Measurements from ENCODE around the gene TMPRSS6. TPM values are rescaled to one million over a fixed set of nuclear protein-coding genes. Genes with fewer than 3 reads are reported as not detected.

The TMPRSS6 gene
- total RNA-seq, 4 donors from 2014 or later: not detected

DNA sequence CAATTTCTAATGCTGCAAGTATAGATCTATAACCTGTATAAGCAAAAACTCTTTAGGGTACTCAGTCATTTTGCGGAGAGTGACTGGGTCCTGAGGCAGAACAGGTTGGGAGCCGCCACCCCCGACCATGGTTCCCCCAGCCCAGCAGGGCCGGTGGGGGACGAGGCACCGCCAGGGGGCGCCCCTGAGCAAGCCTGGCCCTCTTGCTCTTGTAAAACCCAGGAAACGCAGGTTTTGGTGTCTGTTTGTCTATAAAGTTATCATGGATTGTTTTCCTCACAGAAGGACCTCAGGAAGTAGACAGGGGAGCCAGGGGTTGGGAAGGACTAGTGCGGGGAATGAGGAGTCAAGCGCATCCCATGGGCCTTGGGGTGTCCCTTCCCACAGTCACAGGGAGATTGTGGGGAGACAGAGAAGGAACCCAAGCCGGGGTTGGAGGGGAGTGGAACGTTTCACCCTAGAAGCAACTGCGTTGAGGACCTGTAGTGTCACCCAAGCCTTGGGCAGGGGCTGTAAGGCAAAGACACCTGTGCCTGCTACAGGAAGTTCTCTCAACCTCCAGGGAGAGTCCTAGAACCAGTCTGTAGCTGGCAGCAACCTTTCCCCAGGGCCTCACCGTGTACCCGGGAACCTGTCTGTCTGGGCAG is 31.6 kb downstream of the TMPRSS6 start:
- Histone ChIP-seq H3K4me1 (no peaks in the 10 kb centered on the region), H3K9me3 (no peaks in the 10 kb centered on the region), H3K27me3 (peaks cover 0 to 68% (median 0%) of the 10 kb centered on the region in 4 donors), H3K27ac (replicated peaks in 1 of 4) (no peak overlapping the region), H3K4me3 (no peak overlapping the region), H3K36me3 (no peaks in the 10 kb centered on the region)
- TF ChIP-seq, protein P1, sequence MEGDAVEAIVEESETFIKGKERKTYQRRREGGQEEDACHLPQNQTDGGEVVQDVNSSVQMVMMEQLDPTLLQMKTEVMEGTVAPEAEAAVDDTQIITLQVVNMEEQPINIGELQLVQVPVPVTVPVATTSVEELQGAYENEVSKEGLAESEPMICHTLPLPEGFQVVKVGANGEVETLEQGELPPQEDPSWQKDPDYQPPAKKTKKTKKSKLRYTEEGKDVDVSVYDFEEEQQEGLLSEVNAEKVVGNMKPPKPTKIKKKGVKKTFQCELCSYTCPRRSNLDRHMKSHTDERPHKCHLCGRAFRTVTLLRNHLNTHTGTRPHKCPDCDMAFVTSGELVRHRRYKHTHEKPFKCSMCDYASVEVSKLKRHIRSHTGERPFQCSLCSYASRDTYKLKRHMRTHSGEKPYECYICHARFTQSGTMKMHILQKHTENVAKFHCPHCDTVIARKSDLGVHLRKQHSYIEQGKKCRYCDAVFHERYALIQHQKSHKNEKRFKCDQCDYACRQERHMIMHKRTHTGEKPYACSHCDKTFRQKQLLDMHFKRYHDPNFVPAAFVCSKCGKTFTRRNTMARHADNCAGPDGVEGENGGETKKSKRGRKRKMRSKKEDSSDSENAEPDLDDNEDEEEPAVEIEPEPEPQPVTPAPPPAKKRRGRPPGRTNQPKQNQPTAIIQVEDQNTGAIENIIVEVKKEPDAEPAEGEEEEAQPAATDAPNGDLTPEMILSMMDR (IDR thresholded peaks at IDR 0.05): peak; percentile 62 to 92 (median 71)
- no peak for TF ChIP-seq EP300 (IDR thresholded peaks at IDR 0.05)
- no peak for DNase-seq (ENCODE audit: extremely low spot score)
- WGBS: 27% methylated on average over 15 of the region's 15 CpGs
- intact Hi-C loops (cut with DNase I): loop anchor here (10.0 kb wide), 1 partner anchor 127 kb away; no protein-coding TSS in a partner anchor

DNA sequence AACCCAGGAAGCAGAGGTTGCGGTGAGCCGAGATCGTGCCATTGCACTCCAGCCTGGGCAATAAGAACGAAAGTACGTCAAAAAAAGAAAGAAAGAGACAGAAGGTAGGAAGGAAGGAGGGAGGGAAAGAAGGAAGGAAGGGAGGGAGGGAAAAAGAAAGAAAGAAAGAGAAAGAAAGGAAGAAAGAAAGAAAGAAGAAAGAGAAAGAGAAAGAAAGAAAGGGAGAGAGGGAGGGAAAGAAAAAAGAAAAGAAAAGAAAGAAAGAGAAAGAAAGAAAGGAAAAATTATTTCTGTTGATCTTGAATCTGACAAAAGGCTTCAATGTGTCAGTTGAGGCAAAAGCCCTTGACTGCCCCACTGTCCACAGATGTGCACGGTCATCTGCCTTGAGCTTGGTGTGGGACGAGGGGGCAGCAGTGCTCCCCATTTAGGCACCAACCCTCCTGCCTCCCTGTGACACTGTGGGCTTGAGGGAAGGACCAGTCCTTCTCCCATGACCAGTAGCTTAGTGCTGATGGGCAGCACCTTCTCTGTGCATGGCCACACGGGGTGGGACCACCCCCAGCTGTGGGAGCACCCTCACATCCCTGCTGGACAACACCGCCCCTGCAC is 33.6 kb downstream of the TMPRSS6 start:
- intact Hi-C loops (cut with DNase I): loop anchor here (10.0 kb wide), 1 partner anchor 129 kb away; no protein-coding TSS in a partner anchor

GRCh38 chr22:37075046-37075445 is 34.5 kb downstream of the TMPRSS6 start:
- TF ChIP-seq, protein P1 (IDR thresholded peaks at IDR 0.05): no peak
- no peak for TF ChIP-seq EP300 (IDR thresholded peaks at IDR 0.05)
- TF ChIP-seq POLR2AphosphoS5 (IDR thresholded peaks at IDR 0.05): no peak
- TF ChIP-seq POLR2A (IDR thresholded peaks at IDR 0.05; ENCODE audit: low read depth): no peak
- no peak for DNase-seq (ENCODE audit: extremely low spot score)
- Histone ChIP-seq H3K27ac (replicated peaks in 1 of 4) (no peak overlapping the region), H3K4me3 (no peak overlapping the region), H3K36me3 (no peaks in the 10 kb centered on the region), H3K9me3 (no peaks in the 10 kb centered on the region), H3K4me1 (no peaks in the 10 kb centered on the region), H3K27me3 (peaks cover 0 to 74% (median 6%) of the 10 kb centered on the region in 4 donors)
- WGBS: 58% methylated on average over 15 of the region's 17 CpGs
- intact Hi-C loops (cut with DNase I): loop anchor here (10.0 kb wide), 1 partner anchor 130 kb away; no protein-coding TSS in a partner anchor

More for the DNA sequence above, 33.6 kb downstream of the TMPRSS6 start:
- WGBS: 78% methylated on average over 8 of the region's 9 CpGs
- no peak for DNase-seq (ENCODE audit: extremely low spot score)
- no peaks in the 10 kb centered on the region for H3K4me1 ChIP-seq
- no peaks in the 10 kb centered on the region for H3K36me3 ChIP-seq
- H3K9me3 ChIP-seq: no peaks in the 10 kb centered on the region
- no peak overlapping the region for H3K4me3 ChIP-seq
- peaks cover 0 to 74% (median 0%) of the 10 kb centered on the region in 4 donors for H3K27me3 ChIP-seq
- TF ChIP-seq POLR2A (IDR thresholded peaks at IDR 0.05; ENCODE audit: low read depth): no peak
- TF ChIP-seq, protein P1 (IDR thresholded peaks at IDR 0.05): no peak
- no peak for TF ChIP-seq POLR2AphosphoS5 (IDR thresholded peaks at IDR 0.05)
- no peak for TF ChIP-seq EP300 (IDR thresholded peaks at IDR 0.05)
- H3K27ac ChIP-seq (replicated peaks in 1 of 4): no peak overlapping the region

- DNase-seq (ENCODE audit: extremely low spot score): no peak
- Histone ChIP-seq H3K4me3 (no peak overlapping the region), H3K27ac (replicated peaks in 1 of 4) (no peak overlapping the region), H3K9me3 (no peaks in the 10 kb centered on the region), H3K36me3 (no peaks in the 10 kb centered on the region), H3K4me1 (no peaks in the 10 kb centered on the region), H3K27me3 (peaks cover 0 to 74% (median 10%) of the 10 kb centered on the region in 4 donors)
- intact Hi-C loops (cut with DNase I): loop anchor here (10.0 kb wide), 1 partner anchor 130 kb away; no protein-coding TSS in a partner anchor
- 74% methylated on average over 16 of the region's 16 CpGs for WGBS
- no peak for TF ChIP-seq POLR2AphosphoS5 (IDR thresholded peaks at IDR 0.05)
- TF ChIP-seq EP300 (IDR thresholded peaks at IDR 0.05): no peak
- TF ChIP-seq, protein P1 (IDR thresholded peaks at IDR 0.05): no peak
These were observed 35.0 kb downstream of the TMPRSS6 start for GRCh38 chr22:37074537-37074936.

Data from esophagus muscularis mucosa (tissue), 4 donors.